Stomach smooth muscle (tissue), 2 donors: ENCODE results near the gene IFI16.
"Not testable (repeated sequence)": the region's sequence is repeated elsewhere in the genome, so short reads cannot be mapped to it uniquely, and the experiment has no call there.

Source experiments
- H3K27ac ChIP-seq: one replicate; pipeline ENCODE4 v1.7.0; 2013; ENCODE audit warnings: mild to moderate bottlenecking, low read length, inconsistent platforms
- H3K27me3 ChIP-seq, 2 donors: one replicate each; pipeline ENCODE4 v1.7.0; 2013; ENCODE audit warnings: low read length in 2 of 2; ENCODE audit not compliant: insufficient read depth in 2 of 2, control insufficient read depth in 1 of 2
- H3K36me3 ChIP-seq, 2 donors: one replicate each; pipeline ENCODE4 v1.7.0; 2013; ENCODE audit warnings: low read length in 2 of 2; ENCODE audit not compliant: control insufficient read depth in 2 of 2, insufficient read depth in 2 of 2
- H3K4me1 ChIP-seq: one replicate; pipeline ENCODE4 v1.7.0; 2013; ENCODE audit warnings: low read length; ENCODE audit not compliant: control insufficient read depth, insufficient read depth
- H3K4me3 ChIP-seq, 2 donors: one replicate each; pipeline ENCODE4 v1.7.0; 2013; ENCODE audit warnings: low read length in 2 of 2
- H3K9ac ChIP-seq, 2 donors: one replicate each; pipeline ENCODE4 v1.7.0; 2013; ENCODE audit warnings: low read length in 2 of 2, mild to moderate bottlenecking in 1 of 2
- H3K9me3 ChIP-seq, 2 donors: one replicate each; pipeline ENCODE4 v1.7.0; 2013; ENCODE audit warnings: low read length in 2 of 2; ENCODE audit not compliant: control insufficient read depth in 2 of 2
- donor health status: healthy.
- donor health status: Pancreatic carcinoma.

The IFI16 gene

DNA sequence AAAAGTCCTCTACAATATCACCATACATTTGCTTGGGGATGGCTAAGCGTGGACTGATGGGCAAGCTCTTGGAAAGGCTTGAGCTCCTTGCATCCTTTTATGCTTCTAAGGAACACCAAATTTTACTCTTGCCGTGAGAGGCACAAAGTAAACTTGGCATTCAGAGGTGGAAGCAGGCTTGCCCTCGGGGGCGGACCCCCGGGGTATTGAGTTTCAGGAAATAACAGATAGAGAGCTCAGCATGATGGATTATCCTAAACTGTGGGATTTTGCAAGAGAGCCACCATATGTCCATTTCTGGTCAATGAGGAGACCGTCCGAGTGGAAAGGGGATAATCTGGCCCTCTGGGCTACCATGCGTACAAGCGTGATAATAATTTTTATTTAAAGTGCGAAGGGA is 14.0 kb downstream of the IFI16 start:
- H3K4me1 ChIP-seq = no peaks in the 10 kb centered on the region
- H3K27ac ChIP-seq = no peak overlapping the region
- H3K9me3 ChIP-seq = no peaks in the 10 kb centered on the region
- H3K4me3 ChIP-seq = no peak overlapping the region
- H3K27me3 ChIP-seq = no peaks in the 10 kb centered on the region
- H3K36me3 ChIP-seq = peaks cover 0 to 2% of the 10 kb centered on the region in 2 donors
- H3K9ac ChIP-seq = no peak overlapping the region

DNA sequence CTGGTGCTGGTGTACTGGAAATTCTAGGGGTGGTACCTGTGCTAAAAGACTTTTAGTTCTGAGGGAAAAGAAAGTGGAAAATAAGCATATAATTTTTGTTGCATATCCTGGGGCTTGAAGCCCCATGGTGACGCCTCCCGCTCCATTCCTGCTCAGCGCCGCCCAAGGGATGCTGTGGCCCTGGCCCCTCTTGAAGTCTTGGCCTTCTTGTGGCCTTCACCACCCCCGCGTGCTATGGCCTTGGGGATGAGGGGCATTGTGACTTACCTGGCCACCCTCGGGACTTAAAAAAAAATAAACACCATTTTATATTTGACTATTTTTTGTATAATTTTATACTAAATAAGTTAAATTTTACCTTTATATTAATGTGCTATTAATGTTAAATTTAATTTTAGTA is 15.3 kb downstream of the IFI16 start:
- Histone ChIP-seq H3K4me1 (no peaks in the 10 kb centered on the region), H3K36me3 (no peaks in the 10 kb centered on the region), H3K27ac (no peak overlapping the region), H3K9ac (no peak overlapping the region), H3K4me3 (no peak overlapping the region), H3K27me3 (no peaks in the 10 kb centered on the region), H3K9me3 (no peaks in the 10 kb centered on the region)

GRCh38 chr1:159026841-159027240 is 17.1 kb downstream of the IFI16 start:
- H3K27ac ChIP-seq, H3K4me3 ChIP-seq, H3K9me3 ChIP-seq, H3K4me1 ChIP-seq, H3K27me3 ChIP-seq, H3K36me3 ChIP-seq, H3K9ac ChIP-seq: not testable (repeated sequence)

- Histone ChIP-seq H3K36me3 (peaks cover 2 to 12% of the 10 kb centered on the region in 2 donors), H3K27me3 (no peaks in the 10 kb centered on the region), H3K4me1 (no peaks in the 10 kb centered on the region), H3K27ac (no peak overlapping the region), H3K9ac (no peak overlapping the region), H3K4me3 (no peak overlapping the region), H3K9me3 (no peaks in the 10 kb centered on the region)
Observed at GRCh38 chr1:159030311-159030710, 20.6 kb downstream of the IFI16 start.

GRCh38 chr1:159030877-159031447 is 21.3 kb downstream of the IFI16 start:
- Histone ChIP-seq H3K36me3 (peaks cover 2 to 12% of the 10 kb centered on the region in 2 donors), H3K27ac (no peak overlapping the region)

DNA sequence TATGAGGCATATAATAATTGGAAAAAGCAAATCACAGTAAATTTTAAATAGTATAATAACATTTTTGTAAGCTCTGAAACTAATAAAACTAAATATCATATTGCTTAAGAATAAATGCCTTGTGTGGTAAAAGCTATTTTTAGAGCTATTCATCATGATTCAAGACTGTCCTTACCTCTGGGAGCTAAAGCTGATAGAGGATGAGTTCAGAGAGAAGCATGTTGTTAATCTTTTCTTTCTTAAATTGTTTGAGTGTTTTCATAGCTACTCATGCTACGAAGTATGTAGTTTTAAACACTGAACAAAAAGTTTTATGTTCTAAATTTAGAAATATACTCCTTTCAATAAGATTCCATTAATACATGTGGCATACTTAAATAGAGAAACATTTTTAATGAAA is 30.5 kb downstream of the IFI16 start:
- Histone ChIP-seq H3K36me3 (peaks cover 3% of the 10 kb centered on the region in 2 donors), H3K4me1 (no peaks in the 10 kb centered on the region)

More at GRCh38 chr1:159030877-159031447, 21.3 kb downstream of the IFI16 start:
- H3K9me3 ChIP-seq = no peaks in the 10 kb centered on the region
- no peaks in the 10 kb centered on the region for H3K27me3 ChIP-seq
- H3K4me3 ChIP-seq = no peak overlapping the region
- H3K4me1 ChIP-seq = no peaks in the 10 kb centered on the region
- H3K9ac ChIP-seq = no peak overlapping the region

DNA sequence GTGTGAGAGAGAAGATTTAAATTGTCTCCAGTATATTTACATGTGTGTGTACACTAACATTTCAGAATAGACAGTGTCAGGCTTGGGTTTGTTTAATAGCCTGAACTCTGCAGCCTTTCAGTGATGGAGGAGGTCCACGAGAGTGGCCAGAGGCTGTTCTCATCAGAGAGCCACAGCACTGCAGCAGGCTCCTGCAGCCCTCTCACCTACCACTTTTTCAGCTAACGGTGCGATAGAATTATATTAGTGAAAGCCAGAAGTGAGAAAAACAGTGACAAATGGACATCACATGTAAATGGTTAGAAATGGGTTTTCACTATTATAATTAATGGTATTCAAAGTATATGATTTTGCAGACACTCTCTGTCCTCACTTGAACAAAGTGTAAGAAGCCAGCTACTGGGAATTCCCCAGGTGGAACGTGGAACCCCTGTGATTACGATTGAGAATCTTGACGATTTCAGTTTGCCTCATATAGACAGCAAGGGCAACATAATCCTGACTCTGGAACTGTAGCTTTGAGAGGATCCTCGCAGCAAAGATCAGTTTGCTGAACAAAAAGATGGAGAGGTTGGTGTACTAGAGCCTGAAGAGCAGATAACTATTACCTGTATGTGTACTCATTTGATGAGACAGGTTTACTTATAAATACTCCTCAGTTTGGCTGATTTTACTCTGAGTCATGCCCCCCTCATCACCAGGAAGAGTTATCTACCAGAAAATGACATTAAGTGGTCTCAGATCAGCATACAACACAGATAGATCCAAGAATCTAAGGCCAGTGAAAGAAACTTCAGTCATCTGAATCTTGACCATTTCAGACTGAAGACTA is 31.4 kb downstream of the IFI16 start:
- H3K9ac ChIP-seq = no peak overlapping the region
- no peaks in the 10 kb centered on the region for H3K27me3 ChIP-seq
- H3K27ac ChIP-seq = no peak overlapping the region
- H3K36me3 ChIP-seq = peaks cover 3% of the 10 kb centered on the region in 2 donors
- H3K4me1 ChIP-seq = no peaks in the 10 kb centered on the region
- no peak overlapping the region for H3K4me3 ChIP-seq
- no peaks in the 10 kb centered on the region for H3K9me3 ChIP-seq

More for the DNA sequence above, 30.5 kb downstream of the IFI16 start:
- Histone ChIP-seq H3K9ac (no peak overlapping the region), H3K4me3 (no peak overlapping the region), H3K9me3 (no peaks in the 10 kb centered on the region), H3K27ac (no peak overlapping the region), H3K27me3 (no peaks in the 10 kb centered on the region)

- H3K4me3 ChIP-seq, H3K27me3 ChIP-seq, H3K36me3 ChIP-seq, H3K9ac ChIP-seq, H3K27ac ChIP-seq, H3K9me3 ChIP-seq, H3K4me1 ChIP-seq: not testable (repeated sequence)
Observed at GRCh38 chr1:159046486-159046885, 36.8 kb downstream of the IFI16 start.

DNA sequence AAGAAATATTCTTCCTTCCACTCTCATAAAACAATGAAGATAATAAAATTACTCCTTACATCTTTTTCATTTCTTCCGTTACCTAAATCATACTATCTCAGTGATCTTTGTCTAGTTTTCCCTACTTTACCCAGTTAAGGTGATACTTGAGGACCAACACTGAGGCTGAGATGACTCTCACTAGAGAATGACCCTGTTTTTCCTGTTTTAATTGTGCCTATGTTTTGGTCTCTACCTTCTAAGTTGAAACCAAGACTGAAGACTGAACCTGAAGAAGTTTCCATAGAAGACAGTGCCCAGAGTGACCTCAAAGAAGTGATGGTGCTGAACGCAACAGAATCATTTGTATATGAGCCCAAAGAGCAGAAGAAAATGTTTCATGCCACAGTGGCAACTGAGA is 41.7 kb downstream of the IFI16 start:
- Histone ChIP-seq H3K9me3 (no peaks in the 10 kb centered on the region), H3K4me3 (no peak overlapping the region), H3K27ac (no peak overlapping the region), H3K27me3 (no peaks in the 10 kb centered on the region), H3K36me3 (peaks cover 2 to 19% of the 10 kb centered on the region in 2 donors), H3K9ac (no peak overlapping the region), H3K4me1 (no peaks in the 10 kb centered on the region)

DNA sequence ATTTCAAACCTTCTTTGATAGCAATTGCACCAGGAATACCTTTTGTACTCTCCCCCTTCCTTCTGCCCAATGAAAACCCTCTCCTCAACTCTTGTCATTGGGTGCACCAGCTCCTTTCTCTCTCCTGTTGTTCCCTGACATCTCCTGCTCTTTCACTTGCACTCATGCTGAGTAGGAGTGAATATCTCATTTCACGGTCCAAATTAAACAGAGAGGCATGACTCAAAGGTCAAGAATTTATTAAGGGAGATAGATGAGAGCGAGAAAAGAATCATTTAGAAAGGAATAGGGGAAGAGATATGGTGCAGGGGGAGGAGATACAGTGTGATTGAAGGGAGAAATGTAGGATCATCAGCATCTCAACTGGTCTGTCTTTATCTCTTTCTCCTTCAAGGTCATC is 44.7 kb downstream of the IFI16 start:
- H3K27ac ChIP-seq = no peak overlapping the region
- H3K9me3 ChIP-seq = no peaks in the 10 kb centered on the region
- H3K27me3 ChIP-seq = no peaks in the 10 kb centered on the region
- H3K4me1 ChIP-seq = no peaks in the 10 kb centered on the region
- H3K36me3 ChIP-seq = peaks cover 2 to 19% of the 10 kb centered on the region in 2 donors
- H3K9ac ChIP-seq = no peak overlapping the region
- H3K4me3 ChIP-seq = no peak overlapping the region

GRCh38 chr1:159055181-159055641 is 45.5 kb downstream of the IFI16 start:
- no peak overlapping the region for H3K4me3 ChIP-seq
- H3K27me3 ChIP-seq = no peaks in the 10 kb centered on the region
- no peaks in the 10 kb centered on the region for H3K4me1 ChIP-seq
- no peak overlapping the region for H3K9ac ChIP-seq
- H3K27ac ChIP-seq = no peak overlapping the region
- H3K36me3 ChIP-seq = peaks cover 2 to 17% of the 10 kb centered on the region in 2 donors
- H3K9me3 ChIP-seq = no peaks in the 10 kb centered on the region
